PFSK-1 (cell line): ENCODE measurements around the gene UHRF2.

Experiments used
- FOXP2 ChIP-seq: optimal IDR thresholded peaks from 2 replicates; pipeline ENCODE3; 2011; ENCODE audit warnings: borderline replicate concordance, control low read depth, inconsistent platforms; ENCODE audit not compliant: insufficient read depth; ENCODE audit errors: extremely low read length, extremely low read depth
- POLR2AphosphoS5 ChIP-seq: IDR thresholded peaks from 2 replicates; pipeline ENCODE4 v1.6.1; 2012; ENCODE audit warnings: low read depth, mild to moderate bottlenecking, control low read depth, low read length, moderate library complexity
- REST ChIP-seq, 2 experiments: IDR thresholded peaks; 2 replicates each; pipeline versions ENCODE4 v1.6.1 to v1.8.0; 2011 to 2012; ENCODE audit warnings: low read depth in 2 of 2, low read length in 2 of 2, control low read depth in 1 of 2, inconsistent platforms in 1 of 2, mild to moderate bottlenecking in 1 of 2, moderate library complexity in 1 of 2; ENCODE audit not compliant: insufficient read depth in 1 of 2
- SIN3A ChIP-seq: IDR thresholded peaks from 2 replicates; pipeline ENCODE4 v1.6.1; 2012; ENCODE audit warnings: mild to moderate bottlenecking, low read length, moderate library complexity, borderline replicate concordance; ENCODE audit not compliant: insufficient read depth
- TAF1 ChIP-seq: IDR thresholded peaks from 2 replicates; pipeline ENCODE4 v1.6.1; 2012; ENCODE audit warnings: low read length, control low read depth, borderline replicate concordance; ENCODE audit not compliant: insufficient read depth

DNA sequence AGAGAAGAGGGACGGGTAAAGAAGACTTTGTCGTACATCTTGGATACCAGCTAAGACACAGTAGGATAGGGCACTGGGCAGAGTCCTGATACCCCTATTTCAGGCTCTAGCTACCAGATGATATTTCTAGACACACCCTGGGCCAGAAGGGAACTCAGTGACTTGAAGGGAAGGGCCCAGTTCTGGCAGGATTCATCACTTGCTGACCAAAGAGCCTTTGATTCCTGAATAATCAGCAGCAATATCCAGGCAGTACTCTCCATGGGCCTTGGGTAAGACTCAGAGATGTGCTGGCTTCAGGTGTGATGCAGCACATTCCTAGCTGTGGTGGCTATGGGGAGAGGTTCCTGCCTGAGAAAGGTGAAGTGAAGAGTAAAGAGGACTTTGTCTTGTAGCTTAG is 44.2 kb upstream of the UHRF2 start:
- TF ChIP-seq REST (IDR thresholded peaks at IDR 0.05; ENCODE audit: insufficient read depth in 1 of 2, low read depth in 2 of 2, low read length in 2 of 2): no peak
- TF ChIP-seq POLR2AphosphoS5: no peak
- TF ChIP-seq TAF1: no peak
- TF ChIP-seq SIN3A: no peak
- no peak for TF ChIP-seq FOXP2
